H1 (cell line): ENCODE data around the gene SLMAP. TPM values are rescaled to one million over a fixed set of nuclear protein-coding genes. Genes with fewer than 3 reads are reported as not detected.

ENCODE experiments used
- CBX5 ChIP-seq: fragments of 300-800, 300-1000 bp; sonication (generic); IDR thresholded peaks from 2 replicates; pipeline ENCODE4 v1.7.1; 2016; ENCODE audit warnings: antibody characterized with exemption, low read length, low read depth
- CHD7 ChIP-seq: fragments of 300-600 bp; sonication (generic); IDR thresholded peaks from 2 replicates; pipeline ENCODE4 v1.7.1; 2012; ENCODE audit warnings: low read length, moderate library complexity, mild to moderate bottlenecking, inconsistent platforms; ENCODE audit not compliant: insufficient replicate concordance
- JUN ChIP-seq: IDR thresholded peaks from 2 replicates; pipeline ENCODE4 v1.6.1; 2011; ENCODE audit warnings: low read depth, mild to moderate bottlenecking, improper control_type of control experiment, low read length
- POLR2A ChIP-seq, 2 experiments: IDR thresholded peaks; 1 replicate in 1 of 2; 2 replicates in 1 of 2; pipeline ENCODE4 v1.6.1; 2011; ENCODE audit warnings: low read depth in 2 of 2, low read length in 2 of 2, mild to moderate bottlenecking in 2 of 2; ENCODE audit errors: control extremely low read depth in 1 of 2
- YY1 ChIP-seq: IDR thresholded peaks from 2 replicates; pipeline ENCODE4 v1.6.1; 2011; ENCODE audit warnings: low read depth, mild to moderate bottlenecking, low read length
- polyA plus RNA-seq, 7 experiments: library from polyadenylated mRNA; depleted of rRNA in 3 of 7; stranded (reverse) in 5 of 7; unstranded in 2 of 7; fragments of >200 nt in 5 of 7; fragments of 200-250 nt in 2 of 7; gene quantifications; 1 replicate in 5 of 7; 2 replicates in 1 of 7; 4 replicates in 1 of 7; pipeline versions ENCODE4 v1.2.1 to v1.2.3, GENCODE V29; 2011 to 2013; ENCODE audit warnings: missing spikeins in 2 of 7, mixed read lengths in 2 of 7
- total RNA-seq: library from RNA; stranded (reverse); fragmentation: NEBNext Ultra II Directional; extraction: Animal tissue kit (Norgen Biotek cat#: 25700); gene quantifications from 2 replicates; pipeline ENCODE4 v1.2.1, GENCODE V29; 2021

The SLMAP gene
- total and polyA plus RNA-seq, 2 of the 8 experiments (the other 6 are each of a cell fraction or from before 2014, with no cell fraction given) = 13.6 to 70.4 TPM

GRCh38 chr3:57946970-57947381, 190.9 kb downstream of the SLMAP start (continued):
- TF ChIP-seq CHD7 (no peak), POLR2A (IDR thresholded peaks at IDR 0.05; ENCODE audit: control extremely low read depth in 1 of 2, low read depth in 2 of 2, low read length in 2 of 2) (no peak), YY1 (no peak), CBX5 (no peak), JUN (no peak)
